HG02588 (cell line): Measurements from ENCODE around the gene MRPS6.

Experiments used
- ATAC-seq: cut with Tn5 transposase; IDR thresholded peaks from one replicate; pipeline ENCODE4 v1.9.1; 2021; ENCODE audit warnings: mild to moderate bottlenecking, moderate library complexity; ENCODE audit not compliant: unreplicated experiment

Gene MRPS6

GRCh38 chr21:34094949-34095348 is 21.6 kb downstream of the MRPS6 start:
- no peak for ATAC-seq

- no peak for ATAC-seq
These were observed 24.1 kb downstream of the MRPS6 start for GRCh38 chr21:34097442-34097841.

DNA sequence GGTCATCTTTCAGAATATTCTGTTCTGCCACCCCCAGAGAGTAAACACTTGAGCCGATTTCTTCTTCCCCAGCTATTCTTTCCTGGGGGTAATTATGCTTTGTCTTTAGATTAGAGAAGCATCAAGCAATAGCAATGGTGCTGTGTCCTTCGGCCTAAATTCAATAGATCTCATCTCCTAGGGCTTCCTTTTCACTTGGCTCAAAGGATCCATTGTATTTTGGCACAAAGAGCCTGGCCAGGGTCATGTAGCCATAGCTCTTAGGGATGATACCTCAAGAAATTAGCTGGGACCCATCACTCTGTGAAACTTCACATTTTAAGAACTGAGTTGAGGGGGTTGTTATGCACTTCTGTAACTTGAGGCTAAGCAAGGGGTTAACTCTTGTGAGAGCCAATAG is 27.0 kb downstream of the MRPS6 start:
- ATAC-seq, result no peak

DNA sequence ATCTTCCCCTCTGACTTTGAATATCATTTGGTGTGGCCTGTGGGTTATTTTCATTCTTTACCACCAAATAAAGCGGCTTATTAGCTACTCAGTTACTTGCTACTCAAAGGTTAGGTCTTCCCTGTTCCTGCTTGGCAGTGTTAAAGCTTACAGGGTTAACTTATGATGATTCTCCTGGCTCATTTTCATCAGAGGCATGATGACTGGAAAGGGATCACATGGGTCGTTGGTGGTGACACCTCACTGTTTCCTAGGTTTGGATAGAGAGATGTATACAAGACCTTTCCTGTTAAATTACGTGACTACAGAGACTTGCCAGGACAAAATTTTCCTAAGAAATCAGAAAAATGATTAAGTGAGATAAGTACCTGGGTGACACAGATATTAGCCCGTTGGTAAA is 27.4 kb downstream of the MRPS6 start:
- no peak for ATAC-seq

- ATAC-seq, result no peak
These were observed 32.7 kb downstream of the MRPS6 start for GRCh38 chr21:34105947-34106541.

DNA sequence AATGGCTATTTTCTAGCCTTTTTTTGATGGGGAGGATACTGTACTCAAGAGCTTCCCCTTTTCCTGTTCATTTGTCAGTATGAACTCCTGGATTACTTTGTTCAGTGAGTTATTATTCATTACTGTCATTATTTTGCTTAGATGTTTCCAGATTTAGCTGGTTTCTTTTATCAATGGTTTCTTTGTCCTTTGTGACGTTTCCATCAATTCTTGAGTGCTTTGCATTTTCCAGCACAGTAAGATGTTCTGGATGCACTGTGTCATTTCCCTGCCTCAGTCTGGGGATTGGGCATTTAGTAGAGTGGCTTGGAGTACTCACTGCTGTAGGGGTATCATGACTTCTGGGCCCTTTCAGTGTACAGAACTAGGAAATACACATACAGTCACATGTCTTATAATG is 34.2 kb downstream of the MRPS6 start:
- ATAC-seq, result no peak

DNA sequence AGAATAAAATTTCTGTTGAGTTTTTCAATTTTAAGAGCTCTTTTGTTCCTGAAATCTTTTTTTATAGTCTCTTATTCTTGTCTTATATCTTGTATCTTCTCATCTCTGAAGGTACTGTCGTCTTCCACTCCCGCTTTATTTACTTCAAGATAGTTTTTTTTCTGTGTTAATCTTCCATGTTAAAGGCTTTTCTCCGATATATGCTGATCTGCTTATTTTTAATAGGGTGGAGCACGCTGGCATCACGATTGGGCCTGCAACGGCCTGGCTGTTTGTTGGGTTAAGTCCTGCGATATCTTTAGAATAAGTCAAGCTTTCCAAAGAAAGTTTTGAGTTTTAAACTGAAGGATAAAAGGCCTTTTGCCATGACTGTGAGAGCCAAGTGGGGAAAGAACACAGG is 35.7 kb downstream of the MRPS6 start:
- no peak for ATAC-seq

GRCh38 chr21:34110594-34111202 is 37.3 kb downstream of the MRPS6 start:
- ATAC-seq, result no peak

DNA sequence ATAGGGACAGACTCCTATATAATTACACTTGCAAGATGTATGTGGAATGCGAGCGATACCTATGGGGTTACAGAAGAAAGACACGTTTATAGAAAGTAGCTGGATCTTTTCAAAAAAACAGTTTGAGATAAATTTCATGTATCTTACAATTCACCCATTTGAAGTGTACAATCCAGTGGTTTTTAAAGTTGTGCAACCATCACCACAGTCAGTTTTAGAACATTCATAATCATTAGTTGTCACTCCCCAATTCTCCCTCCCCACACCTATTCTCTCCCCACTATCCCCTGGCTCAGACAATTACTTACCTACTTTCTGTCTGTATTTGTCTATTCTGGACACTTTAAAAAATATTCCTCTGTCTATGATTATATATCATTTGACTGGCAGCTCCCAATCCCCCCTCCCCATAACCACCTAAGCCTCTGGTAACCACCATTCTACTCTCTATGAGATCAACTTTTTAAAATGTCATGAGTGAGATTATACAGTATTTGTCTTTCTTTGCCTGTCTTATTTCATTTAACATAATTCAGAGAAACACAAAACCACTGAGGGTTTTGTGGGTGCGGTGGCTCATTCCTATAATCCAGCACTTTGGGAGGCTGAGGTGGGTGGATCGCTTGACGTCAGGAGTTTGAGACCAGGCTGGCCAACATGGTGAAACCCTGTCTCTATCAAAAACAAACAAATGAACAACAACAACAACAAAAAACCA is 39.1 kb downstream of the MRPS6 start:
- ATAC-seq, result no peak

DNA sequence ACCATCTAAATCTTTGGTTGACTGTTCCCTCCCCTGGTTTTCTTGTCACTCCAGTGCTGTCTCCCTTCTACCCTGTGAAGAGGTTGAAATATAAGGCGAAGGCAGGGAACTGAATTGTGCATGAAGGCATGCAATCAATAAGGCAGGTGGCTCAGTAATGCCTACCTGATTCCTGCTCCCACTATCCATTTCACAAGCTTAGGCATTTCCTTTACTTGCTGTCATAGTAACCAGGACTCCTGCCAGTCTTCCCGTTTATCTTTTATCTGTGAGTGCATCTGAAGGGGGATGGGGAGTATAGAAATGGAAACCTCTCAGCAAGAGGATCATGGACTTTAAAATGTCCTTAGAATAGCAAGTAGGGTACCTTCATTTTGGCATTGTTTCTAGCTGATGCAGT is 40.5 kb downstream of the MRPS6 start:
- no peak for ATAC-seq

DNA sequence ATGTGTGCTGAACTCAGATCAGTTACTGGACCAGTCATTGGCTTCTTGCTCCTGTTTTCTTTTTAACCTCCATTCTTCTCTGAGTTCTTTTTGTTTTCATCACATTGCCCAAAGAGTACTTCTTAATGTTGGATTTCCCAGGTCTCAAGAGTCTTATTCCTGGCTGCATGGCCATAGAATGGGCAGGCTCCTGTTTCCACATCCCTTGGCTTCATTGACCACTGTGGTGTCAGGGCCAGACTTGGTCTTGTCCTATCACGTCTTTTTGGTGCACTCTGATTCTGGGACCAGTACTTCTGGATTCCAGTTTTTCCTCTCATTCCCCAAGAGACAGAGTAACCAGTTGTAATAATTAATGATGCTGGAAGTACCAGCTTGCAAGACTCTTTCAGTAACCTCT is 41.8 kb downstream of the MRPS6 start:
- ATAC-seq, result no peak

DNA sequence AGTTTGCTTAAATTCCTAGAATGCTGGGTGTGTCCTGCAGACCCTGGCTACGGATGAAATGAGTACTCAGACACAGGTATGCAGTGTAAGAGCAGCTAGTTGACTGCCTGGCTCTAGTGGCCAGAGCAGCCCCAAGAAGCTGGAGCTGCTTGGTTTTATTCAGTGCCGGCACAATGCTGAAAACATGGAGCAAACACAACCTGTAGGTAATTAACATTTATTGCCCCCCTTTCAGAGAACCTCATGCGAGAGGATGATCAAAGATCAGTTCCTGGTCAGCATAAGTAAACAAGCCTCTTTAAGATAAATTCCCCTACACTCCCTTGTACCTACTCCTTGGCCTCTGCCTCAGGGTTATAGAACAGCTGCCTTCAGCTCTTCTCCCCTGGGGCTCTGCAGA is 43.2 kb downstream of the MRPS6 start:
- no peak for ATAC-seq

DNA sequence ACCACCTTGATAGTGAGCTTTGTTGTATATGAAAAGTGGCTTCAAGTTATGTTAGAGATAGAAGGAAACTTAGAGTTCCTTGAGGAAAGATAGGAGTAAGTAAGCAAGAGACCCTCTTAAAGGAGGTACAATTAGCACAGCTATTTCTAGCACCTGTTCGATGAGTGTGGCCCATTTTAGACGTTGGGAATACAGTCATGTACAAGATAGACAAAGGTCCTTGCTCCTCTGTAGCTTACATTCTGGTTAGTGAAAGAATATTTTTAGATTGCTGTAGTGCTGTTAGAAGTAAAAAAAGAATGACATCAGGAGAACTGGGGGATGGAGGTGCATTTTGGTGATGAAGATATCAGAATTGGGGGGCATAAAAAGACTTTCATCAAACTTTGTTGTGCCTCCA is 47.5 kb downstream of the MRPS6 start:
- no peak for ATAC-seq

DNA sequence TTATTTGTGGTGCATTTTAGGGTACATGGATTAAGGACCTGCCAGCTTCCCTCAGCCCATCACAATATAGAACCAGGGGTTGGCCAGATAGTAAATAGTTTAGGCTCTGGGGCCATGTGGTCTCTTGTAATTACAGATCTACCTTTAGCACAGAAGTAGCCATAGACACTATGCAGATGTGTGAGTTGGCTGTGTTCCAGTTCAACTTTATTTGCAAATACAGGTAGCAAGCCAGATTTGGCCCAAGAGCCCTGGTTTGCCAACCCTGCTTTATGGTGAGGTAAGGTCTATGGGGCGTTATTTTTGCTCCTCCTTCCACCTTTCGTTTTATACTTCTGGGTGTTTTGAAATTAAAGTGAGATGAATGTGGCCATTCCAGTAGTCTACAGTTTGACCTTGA is 48.7 kb downstream of the MRPS6 start:
- ATAC-seq, result no peak

GRCh38 chr21:34123609-34124008 is 50.2 kb downstream of the MRPS6 start:
- no peak for ATAC-seq

GRCh38 chr21:34126269-34126668 is 52.9 kb downstream of the MRPS6 start:
- no peak for ATAC-seq

- ATAC-seq, result no peak
These were observed 53.3 kb downstream of the MRPS6 start for GRCh38 chr21:34126691-34127090.

- ATAC-seq, result no peak
These were observed 54.7 kb downstream of the MRPS6 start for GRCh38 chr21:34128124-34128523.

DNA sequence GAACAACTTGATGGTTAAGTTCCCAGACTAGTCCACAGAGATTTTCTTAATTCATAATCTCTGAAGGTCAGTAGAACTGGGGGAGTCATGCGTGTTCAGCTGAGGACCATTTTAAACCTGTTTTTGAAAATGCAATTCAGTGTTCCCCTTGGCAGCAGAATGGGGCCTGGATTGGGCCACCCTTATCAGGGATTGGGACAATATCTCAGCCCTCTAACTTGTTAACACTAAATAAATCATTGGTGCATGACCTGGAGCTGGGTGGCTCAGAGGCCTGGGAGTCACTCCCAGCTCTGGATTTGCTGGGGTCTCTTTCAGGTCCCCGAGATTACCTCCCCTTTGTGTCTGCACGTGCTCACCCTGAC is 55.3 kb downstream of the MRPS6 start:
- no peak for ATAC-seq

DNA sequence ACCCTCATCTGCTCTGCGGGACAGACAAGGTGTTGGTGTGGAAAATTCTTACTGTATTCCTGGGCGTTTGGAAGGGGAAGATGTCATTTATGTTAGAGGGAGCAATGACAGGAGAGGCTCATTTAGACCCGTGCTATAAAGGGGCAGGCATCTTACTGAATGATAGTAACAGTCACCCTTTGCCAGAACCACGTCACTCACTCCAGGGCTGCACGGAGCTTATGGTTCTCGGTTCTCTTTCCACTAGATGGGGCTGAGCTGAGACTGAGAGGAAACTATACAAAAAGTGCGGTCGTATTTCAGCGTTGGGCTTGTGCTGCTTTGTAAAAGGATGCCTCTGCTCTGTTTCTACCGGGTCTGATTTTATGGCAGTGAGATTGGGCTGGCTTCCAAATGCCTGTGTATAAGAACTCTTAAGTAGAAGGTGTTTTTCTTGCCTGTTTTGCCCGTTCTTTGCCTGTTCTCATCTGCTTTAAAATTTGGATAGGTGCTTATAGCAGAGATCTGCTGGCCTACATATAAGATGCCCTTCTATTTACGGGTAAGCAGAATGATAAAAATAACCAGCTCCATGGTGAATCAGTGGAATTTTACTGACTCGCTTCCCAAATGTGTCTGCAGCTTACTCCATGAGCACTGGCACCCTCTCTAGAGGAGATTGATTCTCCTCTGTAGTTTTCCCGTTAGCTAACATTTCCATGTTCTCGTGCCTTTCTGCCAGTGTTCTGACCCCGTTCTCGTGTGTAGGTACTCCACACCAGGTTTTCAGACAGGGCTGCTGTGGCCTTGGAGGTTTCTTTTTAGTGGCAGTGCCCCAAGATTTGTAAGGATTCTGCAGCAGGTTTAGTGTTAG is 55.9 kb downstream of the MRPS6 start:
- ATAC-seq, result no peak

- ATAC-seq, result no peak
These were observed 56.7 kb downstream of the MRPS6 start for GRCh38 chr21:34129901-34130715.
